Esophagus muscularis mucosa (tissue), 4 donors: Measurements from ENCODE around the gene VDAC2. TPM values are rescaled to one million over a fixed set of nuclear protein-coding genes. Genes with fewer than 3 reads are reported as not detected.

Source experiments
- DNase-seq: peaks from one replicate; pipeline ENCODE4 v3.0.0-alpha.2; 2017; ENCODE audit errors: extremely low spot score
- H3K27ac ChIP-seq, 4 donors: fragments of 200-600 bp; sonication (generic); replicated peaks in 1 of 4; 1 replicate in 3 of 4; 2 replicates in 1 of 4; pipeline ENCODE4 v1.5.1; 2016 to 2019; ENCODE audit warnings: mild to moderate bottlenecking in 1 of 4
- H3K27me3 ChIP-seq, 4 donors: fragments of 200-600 bp; sonication (generic); one replicate each; pipeline versions ENCODE4 v1.5.1 to v1.6.0; 2016 to 2019
- H3K36me3 ChIP-seq, 4 donors: fragments of 200-600 bp; sonication (generic); one replicate each; pipeline ENCODE4 v1.5.1; 2016 to 2019
- H3K4me1 ChIP-seq, 4 donors: fragments of 200-600 bp; sonication (generic); one replicate each; pipeline ENCODE4 v1.5.1; 2016 to 2019
- H3K4me3 ChIP-seq, 4 donors: fragments of 200-600 bp; sonication (generic); 1 replicate in 2 of 4; 2 replicates in 2 of 4; pipeline ENCODE4 v1.5.1; 2016 to 2019; ENCODE audit warnings: mild to moderate bottlenecking in 4 of 4, moderate library complexity in 1 of 4
- H3K9me3 ChIP-seq, 4 donors: fragments of 200-600 bp; sonication (generic); 1 replicate in 3 of 4; 2 replicates in 1 of 4; pipeline ENCODE4 v1.5.1; 2016 to 2019
- CTCF ChIP-seq, 3 experiments: fragments of 200-600 bp in 2 of 3; fragments of 450-650 bp in 1 of 3; sonication (generic) in 2 of 3; IDR thresholded peaks; one replicate each; pipeline ENCODE4 v1.5.1; 2017 to 2019; ENCODE audit warnings: antibody characterized with exemption in 3 of 3, mild to moderate bottlenecking in 2 of 3, moderate library complexity in 1 of 3
- EP300 ChIP-seq: sonication (generic); formaldehyde crosslinking; IDR thresholded peaks from one replicate; pipeline ENCODE4 v1.6.1; 2017; ENCODE audit warnings: antibody characterized with exemption
- POLR2A ChIP-seq: fragments of 450-650 bp; IDR thresholded peaks from one replicate; pipeline ENCODE4 v1.6.1; 2017; ENCODE audit warnings: antibody characterized with exemption, moderate library complexity, mild to moderate bottlenecking, low read depth
- POLR2AphosphoS5 ChIP-seq, 2 donors: sonication (generic); formaldehyde crosslinking; IDR thresholded peaks; one replicate each; pipeline ENCODE4 v1.6.1; 2017; ENCODE audit warnings: antibody characterized with exemption in 2 of 2
- WGBS: methylation state at CpG from one replicate; pipeline ENCODE4 v1.1.5; 2018; 5-methylcytosine and 5-hydroxymethylcytosine counted together
- intact Hi-C: fragments of 100-400 bp; cut with DNase I; formaldehyde crosslinking; loops from one replicate; pipeline ENCODE4 v1.15.1; 2023
- total RNA-seq, 4 donors: library from RNA; depleted of rRNA; stranded (reverse); fragments of >200 nt; gene quantifications; one replicate each; pipeline versions ENCODE4 v1.1.0 to v1.2.1, GENCODE V29; 2016

The VDAC2 gene
- total RNA-seq, 4 donors from 2014 or later, result 194 to 260 (median 234) TPM

DNA sequence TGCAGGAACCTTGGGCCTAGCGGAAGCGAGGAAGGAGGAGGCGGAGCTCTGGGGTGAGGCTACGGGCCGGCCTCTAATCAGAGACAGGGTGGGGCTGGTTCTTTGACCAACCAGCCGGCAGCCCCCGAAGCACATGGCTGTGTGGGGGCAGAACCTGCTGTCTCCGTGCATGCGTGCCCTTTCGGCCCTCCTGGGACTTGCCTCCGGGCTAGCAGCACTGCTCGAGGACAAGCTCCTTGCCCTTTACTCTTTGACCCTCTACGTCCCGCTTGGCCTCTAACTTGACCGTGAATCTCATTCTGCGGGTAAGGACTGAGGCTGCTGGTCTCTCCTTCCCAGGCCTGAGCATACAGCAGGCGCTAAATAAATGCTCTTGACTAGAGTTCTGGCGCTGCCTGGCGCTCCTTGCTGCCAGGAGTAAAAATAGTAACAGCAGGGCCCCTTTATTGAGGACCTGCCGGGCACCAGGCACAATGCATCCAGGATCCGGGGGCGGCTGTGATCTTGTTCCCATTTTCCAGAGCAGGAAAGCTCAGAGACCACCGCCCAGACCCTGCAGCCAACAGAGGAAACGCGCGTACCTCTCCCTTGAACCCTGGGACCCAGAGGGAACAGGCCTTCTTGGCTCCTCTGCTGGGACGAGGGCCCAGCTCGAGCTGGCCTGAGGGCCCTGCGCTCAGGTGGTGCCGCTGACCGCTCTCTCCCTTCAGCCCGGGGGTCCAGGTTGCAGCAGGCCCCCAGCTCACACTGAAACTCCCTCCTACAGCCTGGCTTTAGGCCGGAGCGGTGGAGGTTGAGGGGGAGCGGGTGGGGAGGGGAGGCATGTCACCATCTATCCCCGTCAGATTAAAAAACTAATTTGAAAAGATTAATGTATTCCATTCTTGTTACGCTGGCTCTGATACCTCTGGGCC, 27.8 kb downstream of the VDAC2 start:
- intact Hi-C loops, result loop anchor here (5.0 kb wide), 1 partner anchor 996 kb away; no protein-coding TSS in a partner anchor
- Histone ChIP-seq H3K4me3 (no peak overlapping the region), H3K4me1 (peaks cover 8 to 31% (median 26%) of the 10 kb centered on the region in 4 donors), H3K27ac (no peak overlapping the region), H3K9me3 (no peaks in the 10 kb centered on the region), H3K36me3 (peaks cover 0 to 2% (median 0%) of the 10 kb centered on the region in 4 donors), H3K27me3 (no peaks in the 10 kb centered on the region)
- DNase-seq, result no peak
- 92% methylated on average over 21 of the region's 37 CpGs for WGBS
- TF ChIP-seq POLR2A (no peak), POLR2AphosphoS5 (IDR thresholded peaks at IDR 0.05) (no peak), CTCF (IDR thresholded peaks at IDR 0.05) (no peak), EP300 (no peak)

GRCh38 chr10:75239096-75239790, 28.6 kb downstream of the VDAC2 start:
- Histone ChIP-seq H3K4me1 (peaks cover 8 to 23% (median 18%) of the 10 kb centered on the region in 4 donors), H3K27me3 (no peaks in the 10 kb centered on the region), H3K4me3 (no peak overlapping the region), H3K27ac (no peak overlapping the region), H3K36me3 (no peaks in the 10 kb centered on the region), H3K9me3 (no peaks in the 10 kb centered on the region)
- WGBS, result 94% methylated on average over 11 of the region's 11 CpGs
- no peak for DNase-seq
- TF ChIP-seq POLR2AphosphoS5 (IDR thresholded peaks at IDR 0.05), result no peak
- TF ChIP-seq CTCF (IDR thresholded peaks at IDR 0.05), result no peak
- TF ChIP-seq EP300, result no peak
- no peak for TF ChIP-seq POLR2A
- intact Hi-C loops, result loop anchor here (5.0 kb wide), 1 partner anchor 997 kb away; no protein-coding TSS in a partner anchor

- no peak for DNase-seq
- Histone ChIP-seq H3K27me3 (no peaks in the 10 kb centered on the region), H3K4me1 (peaks cover 5 to 11% (median 6%) of the 10 kb centered on the region in 4 donors), H3K36me3 (no peaks in the 10 kb centered on the region), H3K4me3 (no peak overlapping the region), H3K27ac (no peak overlapping the region), H3K9me3 (no peaks in the 10 kb centered on the region)
- intact Hi-C loops, result no loop called here
- 91% methylated on average over 8 of the region's 12 CpGs for WGBS
- TF ChIP-seq POLR2AphosphoS5 (IDR thresholded peaks at IDR 0.05), result no peak
- no peak for TF ChIP-seq CTCF (IDR thresholded peaks at IDR 0.05)
- no peak for TF ChIP-seq POLR2A
- no peak for TF ChIP-seq EP300
Measured at GRCh38 chr10:75240329-75241076, 29.9 kb downstream of the VDAC2 start.

DNA sequence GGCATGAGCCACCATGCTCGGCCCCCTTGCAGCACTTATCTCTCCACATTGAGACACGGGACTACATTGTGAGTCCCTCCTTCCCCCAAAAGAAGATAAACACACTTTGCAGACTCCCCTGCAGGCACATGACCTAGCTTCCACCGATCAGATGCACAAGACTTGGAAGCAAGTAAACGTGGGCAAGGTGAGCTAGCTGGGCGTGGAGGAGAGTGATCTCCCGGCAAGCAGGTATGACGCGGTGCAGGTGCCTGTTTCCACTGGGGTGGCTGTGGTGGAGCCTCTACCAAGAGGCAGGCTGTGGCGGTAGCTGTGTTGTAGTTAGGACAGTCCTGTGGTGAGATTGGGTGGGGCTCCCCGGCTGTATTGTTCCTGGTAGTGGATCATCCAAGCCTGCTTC, 32.8 kb downstream of the VDAC2 start:
- Histone ChIP-seq H3K36me3 (no peaks in the 10 kb centered on the region), H3K4me1 (no peaks in the 10 kb centered on the region), H3K4me3 (no peak overlapping the region), H3K27me3 (no peaks in the 10 kb centered on the region), H3K9me3 (no peaks in the 10 kb centered on the region), H3K27ac (no peak overlapping the region)
- TF ChIP-seq CTCF (IDR thresholded peaks at IDR 0.05) (no peak), POLR2A (no peak)
- no peak for DNase-seq
- 91% methylated on average over 9 of the region's 10 CpGs for WGBS
- intact Hi-C loops, result no loop called here
